Body of pancreas (tissue), 4 donors: ENCODE data around the gene KPNA4. TPM values are rescaled to one million over a fixed set of nuclear protein-coding genes. Genes with fewer than 3 reads are reported as not detected.

Experiments used
- ATAC-seq: fragments of 150-250 bp; one replicate; pipeline ENCODE4 v1.9.1; 2016
- DNase-seq, 4 donors: peaks; one replicate each; pipeline ENCODE4 v3.0.0-alpha.2; 2019
- H3K27ac ChIP-seq, 4 donors: fragments of 200-600 bp; sonication (generic); 1 replicate in 3 of 4; 2 replicates in 1 of 4; pipeline versions ENCODE4 v1.5.1 to v1.6.1; 2016 to 2019; ENCODE audit warnings: mild to moderate bottlenecking in 1 of 4, mixed read lengths in 1 of 4, moderate library complexity in 1 of 4
- H3K27me3 ChIP-seq, 2 donors: fragments of 200-600 bp; sonication (generic); one replicate each; pipeline ENCODE4 v1.6.0; 2016; ENCODE audit warnings: mild to moderate bottlenecking in 1 of 2
- H3K36me3 ChIP-seq, 2 donors: fragments of 200-600 bp; sonication (generic); replicated peaks in 1 of 2; 2 replicates each; pipeline ENCODE4 v1.5.1; 2016; ENCODE audit warnings: low read depth in 2 of 2; ENCODE audit not compliant: insufficient read depth in 1 of 2
- H3K4me1 ChIP-seq: fragments of 200-600 bp; sonication (generic); one replicate; pipeline ENCODE4 v1.6.0; 2016
- H3K4me3 ChIP-seq, 2 donors: fragments of 200-600 bp; sonication (generic); 1 replicate in 1 of 2; 2 replicates in 1 of 2; pipeline ENCODE4 v1.5.1; 2016 to 2019
- H3K9me3 ChIP-seq, 3 donors: fragments of 200-600 bp; sonication (generic); 1 replicate in 2 of 3; 2 replicates in 1 of 3; pipeline ENCODE4 v1.5.1; 2016
- POLR2A ChIP-seq, 3 donors: fragments of 450-650 bp; IDR thresholded peaks; one replicate each; pipeline ENCODE4 v1.6.1; 2016; ENCODE audit warnings: antibody characterized with exemption in 3 of 3, mild to moderate bottlenecking in 2 of 3
- WGBS, 2 donors: methylation state at CpG; one replicate each; pipeline ENCODE4 v1.1.5; 2017; 5-methylcytosine and 5-hydroxymethylcytosine counted together
- intact Hi-C: fragments of 100-400 bp; cut with DNase I; formaldehyde crosslinking; loops from one replicate; pipeline ENCODE4 v1.15.1; 2023
- total RNA-seq, 2 donors: library from RNA; depleted of rRNA; stranded (reverse); fragments of >200 nt; gene quantifications; one replicate each; pipeline ENCODE4 v1.1.0, GENCODE V29; 2016
- TF ChIP-seq, protein P1 (sequence below), 7 experiments: fragments of 450-650 bp in 4 of 7; fragments of 200-600 bp in 3 of 7; sonication (generic) in 3 of 7; IDR thresholded peaks; one replicate each; pipeline ENCODE4 v1.5.1; 2016 to 2019; ENCODE audit warnings: antibody characterized with exemption in 7 of 7

The KPNA4 gene
- total RNA-seq, 2 donors from 2014 or later, result 9.6 to 14.3 TPM

DNA sequence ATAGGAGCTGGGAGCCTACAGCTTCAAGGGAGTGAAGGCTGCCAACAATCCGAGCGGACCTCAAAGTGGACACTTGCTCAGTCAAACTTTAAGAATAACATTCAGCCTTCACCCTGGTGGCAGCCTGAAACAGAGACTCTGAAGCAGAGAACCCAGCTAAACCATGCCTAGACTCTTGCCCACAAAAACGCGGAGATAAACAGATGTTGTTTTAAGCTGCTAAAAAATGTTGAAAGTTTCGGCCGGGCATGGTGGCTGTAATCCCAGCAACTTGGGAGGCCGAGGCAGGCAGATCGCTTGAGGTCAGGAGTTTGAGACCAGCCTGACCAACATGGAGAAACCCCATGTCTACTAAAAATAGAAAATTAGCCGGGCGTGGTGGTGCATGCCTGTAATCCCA lies 86.0 kb downstream of the KPNA4 start:
- TF ChIP-seq, protein P1, sequence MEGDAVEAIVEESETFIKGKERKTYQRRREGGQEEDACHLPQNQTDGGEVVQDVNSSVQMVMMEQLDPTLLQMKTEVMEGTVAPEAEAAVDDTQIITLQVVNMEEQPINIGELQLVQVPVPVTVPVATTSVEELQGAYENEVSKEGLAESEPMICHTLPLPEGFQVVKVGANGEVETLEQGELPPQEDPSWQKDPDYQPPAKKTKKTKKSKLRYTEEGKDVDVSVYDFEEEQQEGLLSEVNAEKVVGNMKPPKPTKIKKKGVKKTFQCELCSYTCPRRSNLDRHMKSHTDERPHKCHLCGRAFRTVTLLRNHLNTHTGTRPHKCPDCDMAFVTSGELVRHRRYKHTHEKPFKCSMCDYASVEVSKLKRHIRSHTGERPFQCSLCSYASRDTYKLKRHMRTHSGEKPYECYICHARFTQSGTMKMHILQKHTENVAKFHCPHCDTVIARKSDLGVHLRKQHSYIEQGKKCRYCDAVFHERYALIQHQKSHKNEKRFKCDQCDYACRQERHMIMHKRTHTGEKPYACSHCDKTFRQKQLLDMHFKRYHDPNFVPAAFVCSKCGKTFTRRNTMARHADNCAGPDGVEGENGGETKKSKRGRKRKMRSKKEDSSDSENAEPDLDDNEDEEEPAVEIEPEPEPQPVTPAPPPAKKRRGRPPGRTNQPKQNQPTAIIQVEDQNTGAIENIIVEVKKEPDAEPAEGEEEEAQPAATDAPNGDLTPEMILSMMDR (IDR thresholded peaks at IDR 0.05), result no peak
- TF ChIP-seq POLR2A (IDR thresholded peaks at IDR 0.05), result no peak
- Histone ChIP-seq H3K36me3 (no peaks in the 10 kb centered on the region), H3K9me3 (no peaks in the 10 kb centered on the region), H3K27ac (no peak overlapping the region), H3K4me3 (no peak overlapping the region), H3K4me1 (no peaks in the 10 kb centered on the region), H3K27me3 (no peaks in the 10 kb centered on the region)
- intact Hi-C loops, result no loop called here
- WGBS, 2 donors, result 84 to 87% methylated on average over 10 of the region's 10 CpGs
- ATAC-seq, result no peak
- no peak for DNase-seq

DNA sequence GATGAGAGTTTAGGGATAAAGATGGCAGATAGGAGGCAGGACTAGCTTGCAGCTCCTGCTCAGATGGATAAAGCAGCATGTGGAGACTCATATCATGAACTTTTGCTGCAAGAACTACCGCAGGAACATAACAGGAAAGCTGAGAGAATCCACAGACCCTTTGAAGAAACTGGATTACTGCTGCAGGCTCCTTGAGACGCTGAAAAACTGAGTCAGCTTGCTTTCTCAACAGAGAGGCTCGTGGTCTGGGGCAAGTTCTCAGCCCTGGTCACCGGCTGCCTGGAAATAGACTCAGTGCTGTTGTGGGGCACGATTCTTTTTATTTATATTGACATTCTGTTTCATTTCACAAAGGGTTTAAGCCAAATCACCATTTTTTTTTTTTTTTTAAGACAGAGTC lies 87.0 kb downstream of the KPNA4 start:
- ATAC-seq (no peak), DNase-seq (no peak)
- no peak for TF ChIP-seq POLR2A (IDR thresholded peaks at IDR 0.05)
- TF ChIP-seq, protein P1 (IDR thresholded peaks at IDR 0.05), result no peak
- Histone ChIP-seq H3K9me3 (no peaks in the 10 kb centered on the region), H3K27ac (no peak overlapping the region), H3K27me3 (no peaks in the 10 kb centered on the region), H3K4me3 (no peak overlapping the region), H3K4me1 (no peaks in the 10 kb centered on the region), H3K36me3 (no peaks in the 10 kb centered on the region)
- WGBS, 2 donors, result 75 to 87% methylated on average over 5 of the region's 5 CpGs
- intact Hi-C loops, result no loop called here

DNA sequence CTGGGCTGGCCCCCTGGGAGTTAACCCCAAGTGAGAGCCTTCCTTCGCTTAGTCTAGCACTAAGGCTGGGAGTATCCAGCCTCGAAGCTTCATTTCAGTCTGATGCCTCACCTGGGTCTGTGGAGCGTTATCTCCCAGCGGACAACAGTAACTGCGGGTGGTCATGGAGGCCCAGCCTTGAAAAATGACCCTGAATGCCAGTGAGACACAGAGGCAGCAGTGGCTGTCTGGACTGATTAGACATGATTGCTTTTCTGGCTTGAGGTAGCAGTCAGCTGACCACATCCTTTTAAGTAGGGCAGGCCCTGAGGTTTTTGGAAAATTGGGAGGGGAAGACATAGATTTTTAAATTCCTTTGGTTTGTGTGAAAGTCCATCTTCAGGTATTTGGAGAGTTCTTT lies 87.6 kb downstream of the KPNA4 start:
- ATAC-seq (no peak), DNase-seq (no peak)
- H3K4me3 ChIP-seq, result no peak overlapping the region
- intact Hi-C loops, result no loop called here
- H3K36me3 ChIP-seq, result no peaks in the 10 kb centered on the region
- TF ChIP-seq, protein P1 (IDR thresholded peaks at IDR 0.05), result no peak
- TF ChIP-seq POLR2A (IDR thresholded peaks at IDR 0.05), result no peak
- H3K4me1 ChIP-seq, result no peaks in the 10 kb centered on the region
- H3K27ac ChIP-seq, result no peak overlapping the region
- H3K9me3 ChIP-seq, result no peaks in the 10 kb centered on the region
- 39 to 49% methylated on average over 4 to 5 of the region's 5 CpGs for WGBS, 2 donors
- H3K27me3 ChIP-seq, result no peaks in the 10 kb centered on the region

DNA sequence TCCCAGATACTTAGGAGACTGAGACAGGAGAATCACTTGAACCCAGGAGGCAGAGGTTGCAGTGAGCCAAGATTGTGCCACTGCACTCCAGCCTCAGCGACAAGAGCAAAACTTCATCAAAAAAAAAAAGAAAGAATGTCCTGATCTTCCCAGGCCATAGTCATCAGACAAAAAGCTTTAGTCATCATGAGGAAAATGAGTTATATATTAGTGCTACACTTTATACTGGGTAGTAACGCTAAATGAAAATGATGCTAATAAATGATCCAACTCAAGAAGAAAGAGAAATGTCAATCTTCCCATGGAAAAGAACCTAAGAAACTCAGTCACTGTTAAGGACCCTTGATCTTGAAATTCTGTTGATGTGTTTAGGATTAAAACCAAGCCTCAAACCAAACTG lies 89.5 kb downstream of the KPNA4 start:
- no peak overlapping the region for H3K4me3 ChIP-seq
- TF ChIP-seq, protein P1 (IDR thresholded peaks at IDR 0.05), result no peak
- TF ChIP-seq POLR2A (IDR thresholded peaks at IDR 0.05), result no peak
- no peak overlapping the region for H3K27ac ChIP-seq
- 96 to 98% methylated on average over 2 of the region's 2 CpGs for WGBS, 2 donors
- ATAC-seq (no peak), DNase-seq (no peak)
- H3K4me1 ChIP-seq, result no peaks in the 10 kb centered on the region
- peaks cover 0 to 3% (median 0%) of the 10 kb centered on the region in 3 donors for H3K9me3 ChIP-seq
- H3K27me3 ChIP-seq, result no peaks in the 10 kb centered on the region
- no peaks in the 10 kb centered on the region for H3K36me3 ChIP-seq
- intact Hi-C loops, result no loop called here

DNA sequence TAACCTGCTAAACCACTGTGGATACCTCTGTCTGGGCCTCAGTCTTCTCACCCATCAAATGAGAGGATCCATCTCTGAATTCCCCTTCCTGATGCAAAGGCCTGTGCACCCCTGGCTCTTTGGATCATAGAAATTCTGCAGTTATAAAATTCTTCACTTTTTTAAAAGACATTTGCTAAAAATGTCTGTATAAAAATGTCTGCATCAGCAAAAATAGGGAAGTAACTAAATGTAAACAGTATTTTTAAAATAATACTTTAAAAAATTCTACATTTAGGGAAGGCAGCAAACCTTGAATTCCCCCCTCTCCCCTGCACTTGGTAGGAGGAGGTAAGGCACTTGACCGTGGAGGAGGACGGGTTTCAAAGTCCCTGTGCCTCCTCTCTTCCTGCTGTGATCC lies 90.2 kb downstream of the KPNA4 start:
- H3K27ac ChIP-seq, result no peak overlapping the region
- intact Hi-C loops, result no loop called here
- no peak overlapping the region for H3K4me3 ChIP-seq
- no peaks in the 10 kb centered on the region for H3K4me1 ChIP-seq
- no peaks in the 10 kb centered on the region for H3K36me3 ChIP-seq
- H3K27me3 ChIP-seq, result no peaks in the 10 kb centered on the region
- TF ChIP-seq, protein P1 (IDR thresholded peaks at IDR 0.05), result no peak
- TF ChIP-seq POLR2A (IDR thresholded peaks at IDR 0.05), result no peak
- ATAC-seq (no peak), DNase-seq (no peak)
- 85 to 93% methylated on average over 2 of the region's 2 CpGs for WGBS, 2 donors
- peaks cover 0 to 10% (median 0%) of the 10 kb centered on the region in 3 donors for H3K9me3 ChIP-seq
